HCT116 (cell line): ENCODE measurements around the gene CAMKMT.

Source experiments
- CEBPB ChIP-seq: IDR thresholded peaks from 2 replicates; pipeline ENCODE4 v1.6.1; 2012; ENCODE audit warnings: low read depth
- CTCF ChIP-seq, 3 experiments: fragments of 200-600 bp in 1 of 3; sonication (generic) in 1 of 3; IDR thresholded peaks in 2 of 3; conservative IDR thresholded peaks in 1 of 3; 2 replicates each; pipeline ENCODE4 v1.5.1; 2012 to 2017; ENCODE audit warnings: low read depth in 2 of 3, low read length in 2 of 3, antibody characterized with exemption in 1 of 3, borderline replicate concordance in 1 of 3, control low read depth in 1 of 3, mild to moderate bottlenecking in 1 of 3, mixed read lengths in 1 of 3, mixed run types in 1 of 3, moderate library complexity in 1 of 3; ENCODE audit not compliant: insufficient read depth in 1 of 3
- EGR1 ChIP-seq: IDR thresholded peaks from 2 replicates; pipeline ENCODE4 v1.6.1; 2012; ENCODE audit warnings: low read depth
- MAX ChIP-seq: IDR thresholded peaks from 2 replicates; pipeline ENCODE4 v1.6.1; 2012
- POLR2A ChIP-seq: IDR thresholded peaks from 2 replicates; pipeline ENCODE4 v1.7.0; 2011; ENCODE audit warnings: borderline replicate concordance; ENCODE audit not compliant: insufficient read depth, insufficient read length; ENCODE audit errors: extremely low read depth
- POLR2AphosphoS5 ChIP-seq: IDR thresholded peaks from 2 replicates; pipeline ENCODE4 v1.6.1; 2011; ENCODE audit warnings: mild to moderate bottlenecking, low read depth, low read length, moderate library complexity
- RAD21 ChIP-seq: IDR thresholded peaks from 2 replicates; pipeline ENCODE4 v1.6.1; 2012; ENCODE audit warnings: low read depth, mild to moderate bottlenecking
- SRF ChIP-seq: IDR thresholded peaks from 2 replicates; pipeline ENCODE4 v1.6.1; 2012; ENCODE audit warnings: low read depth
- TCF7L2 ChIP-seq: IDR thresholded peaks from 2 replicates; pipeline ENCODE4 v1.7.0; 2011; ENCODE audit warnings: borderline replicate concordance, inconsistent platforms; ENCODE audit not compliant: insufficient read depth, insufficient read length; ENCODE audit errors: extremely low read depth
- YY1 ChIP-seq: IDR thresholded peaks from 2 replicates; pipeline ENCODE4 v1.6.1; 2011; ENCODE audit warnings: low read length, low read depth, moderate library complexity, mild to moderate bottlenecking; ENCODE audit not compliant: insufficient replicate concordance; ENCODE audit errors: extremely low read depth

DNA sequence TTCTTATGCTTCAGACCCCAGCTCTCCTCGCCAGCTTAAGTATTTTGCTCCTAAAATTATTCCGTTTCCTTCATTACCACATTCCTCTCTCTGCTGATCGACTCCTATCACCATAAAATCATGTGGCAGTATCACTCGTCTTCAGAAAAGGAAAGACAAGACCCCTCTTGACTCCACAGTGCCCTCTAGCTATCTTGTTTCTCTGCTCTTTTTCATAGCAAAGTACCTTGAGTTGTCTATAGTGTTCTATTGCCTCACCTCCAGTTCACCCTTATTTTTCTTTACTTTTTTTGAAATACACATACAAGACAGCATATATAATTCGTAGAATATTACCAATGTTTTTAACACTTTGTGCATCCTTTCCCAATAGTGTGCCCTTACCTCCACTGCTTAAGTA is 306.6 kb downstream of the CAMKMT start:
- TF ChIP-seq CTCF (IDR thresholded peaks at IDR 0.05 in 2 of 3, conservative IDR thresholded peaks at IDR 0.05 in 1 of 3; ENCODE audit: borderline replicate concordance in 1 of 3, insufficient read depth in 1 of 3, low read depth in 2 of 3, low read length in 2 of 3) (peak in 2 of 3 experiments; percentile 36 to 40; a peak in 3 of 6 replicates), MAX (no peak), RAD21 (peak; percentile 27), POLR2A (no peak), YY1 (no peak), EGR1 (no peak), TCF7L2 (no peak), SRF (no peak), POLR2AphosphoS5 (no peak), CEBPB (no peak)
